HuH-7.5 (cell line): ENCODE data around the gene ZSCAN22.
A peak's percentile ranks its signal among the peaks of the same experiment; 100 is the strongest.
"Not testable (repeated sequence)": the region's sequence is repeated elsewhere in the genome, so short reads cannot be mapped to it uniquely, and the experiment has no call there.

Source experiments
- DNase-seq: peaks from one replicate; pipeline ENCODE4 v3.0.0; 2011; ENCODE audit warnings: low spot score

ZSCAN22 gene

DNA sequence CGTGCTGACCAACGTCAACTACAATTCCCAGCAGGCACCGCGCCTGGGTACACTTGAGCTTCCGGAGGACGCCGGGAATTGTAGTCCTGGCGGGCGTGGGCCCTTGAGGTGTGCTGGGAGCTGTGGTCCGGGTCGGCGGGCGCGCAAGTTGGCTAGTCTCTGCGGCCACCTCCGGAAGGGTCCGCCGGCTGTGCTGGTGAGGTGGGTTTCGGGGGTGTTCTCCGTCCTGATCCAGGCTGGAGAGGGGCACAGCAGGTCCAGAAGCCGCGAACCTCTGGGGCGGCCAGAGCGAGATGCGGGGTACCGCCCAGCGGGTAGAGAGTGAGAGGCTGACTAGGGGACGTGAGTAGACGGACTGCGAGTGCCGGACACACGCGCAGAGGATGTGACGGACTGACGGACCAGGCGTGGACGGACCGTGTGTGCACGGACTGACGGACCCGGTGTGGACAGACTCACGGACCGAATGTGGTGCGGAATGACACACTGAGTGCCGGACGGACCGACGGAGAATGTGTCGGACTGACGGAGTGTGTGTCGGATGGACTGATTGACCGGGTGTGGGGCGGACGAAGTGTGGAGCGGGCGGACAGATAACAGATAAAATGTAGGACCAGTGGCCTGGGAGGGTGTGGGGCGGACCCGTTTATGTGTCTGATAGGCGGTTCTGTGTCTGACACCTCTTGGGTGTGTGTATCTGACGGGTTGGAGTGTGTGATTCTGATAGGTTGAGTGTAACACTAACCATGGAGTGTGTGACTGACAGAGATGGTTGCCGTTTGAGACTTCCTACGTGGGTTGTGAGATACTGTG is at the start of gene ZSCAN22:
TSS of gene ZSCAN22 (plus strand) at position 81 of the 813 bp plus-strand sequence. CDS start 7,809 bp downstream, outside the sequence.
- DNase-seq = peak; percentile 95

DNA sequence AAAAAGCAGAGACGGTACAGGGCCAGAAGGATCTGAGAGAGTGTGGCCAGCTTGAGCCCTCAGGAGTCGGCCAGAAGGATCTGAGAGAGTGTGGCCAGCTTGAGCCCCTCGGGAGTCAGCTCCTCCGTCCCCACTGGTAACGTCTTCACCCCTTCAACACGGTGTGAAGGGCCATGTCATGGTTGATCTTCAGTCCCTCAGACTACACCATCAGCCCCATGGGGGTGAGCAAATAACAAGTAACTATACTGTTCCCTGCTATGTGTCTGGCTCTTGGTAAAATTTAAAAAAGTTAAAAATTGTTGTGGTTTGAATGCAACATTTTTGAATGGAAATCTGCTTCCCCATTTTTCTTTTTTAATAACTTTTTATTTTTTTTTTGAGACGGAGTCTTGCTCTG is 49.6 kb upstream of the ZSCAN22 start:
- DNase-seq = no peak

GRCh38 chr19:58277748-58278540 is 48.9 kb upstream of the ZSCAN22 start:
- no peak for DNase-seq

- DNase-seq = peak; percentile 99
Measured at GRCh38 chr19:58278541-58279041, 48.2 kb upstream of the ZSCAN22 start, which contains the start of gene ZNF8. TSS of gene ZNF8 (plus strand) at chr19:58278955. CDS start at chr19:58279082, 127 bp downstream.

DNA sequence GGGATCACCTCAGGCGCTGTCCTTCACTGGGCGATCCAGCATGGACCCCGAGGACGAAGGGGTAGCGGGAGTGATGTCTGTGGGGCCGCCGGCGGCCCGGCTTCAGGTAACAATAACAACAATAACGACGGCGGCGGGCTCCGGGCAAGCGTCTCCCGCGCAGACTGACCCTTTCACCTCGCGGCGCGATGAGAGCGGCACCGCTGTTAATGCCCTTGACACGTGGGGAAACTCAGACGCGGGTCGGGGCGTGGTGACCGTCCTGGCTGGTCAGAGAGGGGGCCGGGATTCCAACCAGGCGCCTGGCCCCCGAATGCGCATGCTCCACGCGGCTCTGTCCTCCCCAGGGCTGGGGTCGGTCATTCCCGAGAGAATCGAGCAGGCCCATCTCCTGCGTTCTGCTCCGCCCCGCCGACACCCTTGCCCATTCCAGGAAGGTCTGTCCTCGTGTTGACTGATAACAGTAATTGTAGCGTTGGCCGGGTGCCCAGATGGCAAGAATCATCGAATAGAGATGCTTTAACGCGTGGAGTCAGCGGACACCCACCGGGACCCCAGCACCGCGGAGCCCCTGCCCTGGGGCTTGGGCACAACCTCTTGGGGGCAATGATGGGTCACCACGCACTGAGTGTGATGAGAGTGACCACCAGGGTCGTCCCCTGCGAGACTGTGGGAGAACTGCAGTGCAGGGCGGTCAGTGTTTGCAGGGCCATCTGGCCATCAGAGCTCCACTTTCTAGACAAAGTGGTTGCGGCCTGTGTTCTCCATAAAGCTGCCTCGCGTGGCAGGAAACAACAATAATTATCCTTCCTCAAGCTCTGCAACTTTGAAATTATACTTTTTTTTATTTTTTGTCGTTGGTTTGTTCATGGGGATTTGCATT is 47.5 kb upstream of the ZSCAN22 start:
- peak; percentile 55 for DNase-seq

GRCh38 chr19:58279925-58280316 is 46.9 kb upstream of the ZSCAN22 start:
- no peak for DNase-seq

- no peak for DNase-seq
Measured at GRCh38 chr19:58284199-58284598, 42.6 kb upstream of the ZSCAN22 start.

DNA sequence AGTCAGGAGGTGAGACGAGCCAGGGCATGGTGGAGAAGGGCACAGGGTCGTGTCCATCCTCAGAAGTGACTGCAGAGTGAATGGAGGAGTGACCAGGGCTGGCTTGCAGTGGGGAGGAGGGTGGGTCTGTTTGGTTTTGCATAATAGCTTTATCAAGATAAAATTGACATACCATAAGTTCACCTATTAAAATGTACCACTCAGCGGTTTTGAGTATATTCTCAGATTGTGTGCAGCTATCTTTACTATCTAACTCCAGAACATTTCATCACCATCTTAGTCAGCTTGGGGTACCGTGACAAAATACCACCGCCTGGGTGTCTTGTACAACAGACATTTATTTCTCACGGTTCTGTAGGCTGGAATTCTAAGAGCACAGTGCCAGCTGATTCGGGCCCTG is 34.9 kb upstream of the ZSCAN22 start:
- no peak for DNase-seq

- no peak for DNase-seq
Measured at GRCh38 chr19:58294743-58295374, 31.9 kb upstream of the ZSCAN22 start.

DNA sequence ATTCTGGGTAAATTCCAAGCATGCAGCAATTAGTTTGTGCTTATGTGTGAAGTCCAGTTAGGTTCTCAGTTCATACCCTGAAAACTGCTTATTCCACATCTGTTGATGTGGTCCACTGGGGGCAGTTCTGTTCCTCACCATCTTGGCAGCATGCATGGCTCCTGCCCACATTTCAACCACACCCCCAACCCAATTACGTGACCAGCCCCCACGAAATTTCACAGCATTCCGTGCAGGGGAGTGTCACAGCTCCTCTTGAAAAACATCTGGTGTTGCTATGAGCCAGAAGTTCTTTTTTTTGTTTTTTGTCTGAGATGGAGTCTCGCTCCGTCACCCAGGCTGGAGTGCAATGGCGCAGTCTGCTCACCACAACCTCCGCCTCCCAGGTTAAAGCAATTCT is 30.7 kb upstream of the ZSCAN22 start:
- no peak for DNase-seq

GRCh38 chr19:58300620-58301019 is 26.2 kb upstream of the ZSCAN22 start:
- no peak for DNase-seq

DNA sequence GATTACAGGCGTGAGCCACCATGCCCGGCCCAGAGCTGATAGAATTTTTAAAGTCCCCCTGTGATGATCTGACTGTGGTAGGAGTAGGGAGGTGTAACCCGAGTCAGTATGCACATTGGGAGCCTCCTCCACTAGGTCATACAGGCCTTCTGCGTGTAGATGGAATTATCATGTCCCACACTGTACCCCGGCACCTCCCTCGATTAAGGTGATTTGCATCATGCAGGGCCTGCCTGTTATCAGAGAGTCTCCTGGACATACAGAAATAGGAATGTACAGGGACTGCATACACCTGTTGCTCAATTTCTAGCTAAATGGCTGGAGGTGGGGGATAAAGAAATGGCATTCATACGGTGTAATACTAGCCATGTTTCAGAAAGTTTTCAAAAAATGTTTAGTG is 22.5 kb upstream of the ZSCAN22 start:
- no peak for DNase-seq

DNA sequence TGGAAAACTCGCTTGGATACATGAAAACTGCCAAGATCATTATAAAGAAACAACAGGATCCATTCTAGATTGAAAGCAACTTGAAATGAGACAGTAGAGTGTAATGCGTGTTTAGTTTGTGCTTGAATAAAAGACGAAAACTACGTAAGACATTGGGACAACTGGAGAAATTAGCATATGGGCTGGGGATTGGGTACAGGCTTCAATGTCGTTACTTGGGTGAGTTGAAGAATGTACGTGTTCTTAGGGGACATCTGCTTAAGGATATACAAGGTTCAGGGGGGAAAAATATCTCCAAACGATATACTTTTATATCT is 22.1 kb upstream of the ZSCAN22 start:
- DNase-seq = no peak

DNA sequence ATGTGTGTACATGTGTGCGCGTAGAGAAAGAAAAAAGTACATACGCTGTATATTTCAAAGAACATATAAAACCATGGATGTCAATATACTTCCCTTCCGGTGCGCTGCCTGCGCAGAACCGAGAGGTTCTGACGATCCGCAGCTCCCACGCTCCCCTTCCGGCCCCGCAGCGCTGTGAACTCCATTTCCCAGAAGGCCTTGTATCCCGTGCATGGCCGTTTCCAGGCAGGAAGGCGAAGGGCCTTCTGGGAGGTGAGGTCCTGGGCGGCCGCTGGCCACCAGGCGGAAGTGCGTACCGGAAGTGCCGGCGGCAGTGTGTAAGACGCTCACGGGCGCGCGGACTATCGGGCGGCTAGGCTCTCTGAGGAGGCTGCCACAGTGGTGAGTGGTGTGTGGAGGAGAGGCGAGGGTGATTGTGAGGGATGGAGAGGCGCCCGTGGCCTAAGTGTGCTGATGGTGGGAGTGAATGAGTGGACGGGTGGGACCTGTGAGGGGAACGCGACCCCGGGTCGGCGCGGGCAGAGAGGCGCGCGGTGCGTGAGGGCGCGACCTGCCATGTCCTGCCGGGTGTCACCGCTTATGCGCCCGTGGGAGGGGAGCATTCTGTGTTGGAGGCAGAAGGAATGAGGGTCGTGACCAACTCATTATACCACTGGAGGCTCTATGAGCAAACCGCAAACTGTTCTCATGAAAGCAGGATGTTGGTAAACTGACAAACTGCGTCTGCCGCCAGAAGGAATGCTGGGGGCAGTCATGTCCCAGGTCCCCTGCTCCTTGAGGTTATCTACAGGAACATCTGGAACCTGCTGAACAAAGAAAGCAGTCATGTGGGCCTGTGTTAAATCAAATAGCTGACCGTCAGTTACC is 21.5 kb upstream of the ZSCAN22 start, which contains the start of gene ERVK3-1:
TSS of gene ERVK3-1 (plus strand) at position 313 of the 867 bp plus-strand sequence. CDS start 6,792 bp downstream, outside the sequence.
- peak; percentile 90 for DNase-seq

GRCh38 chr19:58305932-58306323 is 20.9 kb upstream of the ZSCAN22 start:
- DNase-seq = no peak

DNA sequence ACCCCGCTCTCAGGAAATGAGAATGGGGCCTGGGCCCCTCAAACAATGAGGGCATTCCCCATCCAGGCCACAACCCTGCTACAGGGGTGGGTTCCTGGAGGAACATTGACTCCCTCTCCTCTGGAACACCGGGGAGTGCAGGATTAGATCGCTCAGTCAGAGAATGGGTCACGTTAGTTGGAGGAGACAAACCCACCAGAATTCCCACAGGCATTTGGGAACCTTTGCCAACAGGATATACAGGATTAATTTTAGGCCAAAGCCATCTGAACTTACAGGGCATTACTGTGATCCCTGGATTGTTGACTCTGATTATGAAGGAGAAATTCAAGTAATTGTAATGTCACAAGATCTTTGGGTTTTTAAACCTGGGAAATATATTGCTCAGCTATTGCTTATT is 19.1 kb upstream of the ZSCAN22 start:
- no peak for DNase-seq

DNA sequence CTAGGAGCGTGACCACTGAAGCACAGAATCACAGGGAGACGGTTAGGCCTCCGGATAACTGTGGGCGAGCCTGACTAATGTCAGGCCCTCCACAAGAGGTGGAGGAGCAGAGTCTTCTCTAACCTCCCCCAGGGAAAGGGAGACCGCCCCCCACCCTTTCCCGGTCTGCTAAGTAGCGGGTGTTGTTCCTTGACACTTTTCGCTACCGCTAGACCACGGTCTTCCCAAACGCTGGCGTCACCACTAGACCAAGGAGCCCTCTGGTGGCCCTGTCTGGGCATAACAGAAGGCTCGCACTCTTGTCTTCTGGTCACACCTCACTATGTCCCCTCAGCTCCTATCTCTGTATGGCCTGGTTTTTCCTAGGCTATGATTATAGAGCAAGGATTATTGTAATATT is 16.1 kb upstream of the ZSCAN22 start:
- not testable (repeated sequence) for DNase-seq

DNA sequence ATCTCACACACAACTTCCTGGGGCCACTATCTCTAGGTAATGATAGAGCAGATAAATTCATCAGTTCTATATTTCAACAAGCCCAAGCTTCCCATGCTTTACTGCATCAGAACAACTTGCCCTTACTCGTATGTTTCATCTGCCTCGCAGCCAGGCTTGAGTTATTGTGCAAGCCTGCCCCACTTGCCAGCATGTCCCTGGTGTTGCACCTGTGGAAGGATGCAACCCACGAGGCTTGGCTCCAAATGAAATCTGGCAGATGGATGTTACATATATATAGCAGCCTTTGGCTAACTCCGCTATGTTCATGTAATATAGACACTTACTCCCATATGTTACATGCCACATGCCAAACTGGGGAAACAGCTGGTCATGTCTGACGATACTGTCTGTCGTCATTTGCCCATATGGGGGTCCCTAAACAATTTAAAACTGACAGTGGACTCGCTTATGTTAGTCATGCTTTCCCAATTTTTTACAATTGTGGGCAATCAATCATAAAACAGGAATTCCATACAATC is 15.4 kb upstream of the ZSCAN22 start:
- no peak for DNase-seq

GRCh38 chr19:58315580-58315979 is 11.2 kb upstream of the ZSCAN22 start:
- DNase-seq = no peak

DNA sequence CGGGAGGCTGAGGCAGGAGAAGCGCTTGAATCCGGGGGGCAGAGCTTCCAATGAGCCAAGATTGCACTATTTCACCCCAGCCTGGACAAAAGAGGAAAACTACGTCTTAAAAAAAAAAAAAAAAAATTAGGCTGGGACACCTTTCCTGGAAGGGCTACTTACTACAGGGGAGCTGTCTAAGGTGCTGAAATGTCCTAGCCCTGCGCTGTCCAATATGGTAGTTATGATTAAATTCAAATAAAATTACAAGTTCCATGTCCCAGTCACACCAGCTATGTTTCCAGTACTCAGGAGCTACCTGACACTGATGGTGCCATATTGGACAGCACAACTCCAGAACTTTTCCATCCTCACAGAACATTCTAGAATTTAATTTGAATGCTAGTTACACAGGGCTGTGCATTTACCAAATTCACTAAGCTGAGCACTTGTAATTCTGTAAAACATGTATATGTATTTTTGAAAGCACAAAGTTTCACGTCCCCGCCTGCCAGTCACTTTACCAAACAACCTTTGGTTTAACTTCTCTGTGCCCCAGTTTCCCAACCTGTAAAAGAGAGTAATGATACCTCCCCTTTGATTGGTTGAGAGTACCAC is 9.2 kb upstream of the ZSCAN22 start:
- DNase-seq = no peak
